Endometrial microvascular endothelial cells (primary cell): Measurements from ENCODE around the gene SUGCT. TPM values are rescaled to one million over a fixed set of nuclear protein-coding genes. Genes with fewer than 3 reads are reported as not detected.

Experiments
- in situ Hi-C: cut with HindIII; loops from 2 replicates; pipeline ENCODE4 v1.10.0; 2017; ENCODE audit warnings: low sequenced_read_pairs, low pct_unique_long_range_greater_than_20kb; ENCODE audit errors: inconsistent ontology term
- total RNA-seq: library from RNA; depleted of rRNA; stranded (reverse); fragments of >200 nt; gene quantifications from one replicate; pipeline ENCODE4 v1.2.3, GENCODE V29; 2015; ENCODE audit errors: inconsistent ontology term

Gene SUGCT
- total RNA-seq, 1 donor from 2014 or later, result 0.37 TPM

- in situ Hi-C loops, result no loop called here
Observed at GRCh38 chr7:40873248-40873647, 738.4 kb downstream of the SUGCT start.

- in situ Hi-C loops, result no loop called here
Observed at GRCh38 chr7:40874756-40875155, 740.0 kb downstream of the SUGCT start.

- in situ Hi-C loops, result no loop called here
Observed at GRCh38 chr7:40876601-40877000, 741.8 kb downstream of the SUGCT start.

GRCh38 chr7:40879941-40880543, 745.2 kb downstream of the SUGCT start:
- in situ Hi-C loops, result no loop called here

- in situ Hi-C loops, result no loop called here
Observed at GRCh38 chr7:40880581-40880980, 745.8 kb downstream of the SUGCT start.

GRCh38 chr7:40881405-40881926, 746.7 kb downstream of the SUGCT start:
- in situ Hi-C loops, result no loop called here

- in situ Hi-C loops, result no loop called here
Observed at GRCh38 chr7:40882071-40882658, 747.4 kb downstream of the SUGCT start.

GRCh38 chr7:40883826-40884225, 749.0 kb downstream of the SUGCT start:
- in situ Hi-C loops, result no loop called here

GRCh38 chr7:40884241-40884640, 749.4 kb downstream of the SUGCT start:
- in situ Hi-C loops, result no loop called here

GRCh38 chr7:40885503-40885902, 750.7 kb downstream of the SUGCT start:
- in situ Hi-C loops, result no loop called here

- in situ Hi-C loops, result no loop called here
Observed at GRCh38 chr7:40887099-40887498, 752.3 kb downstream of the SUGCT start.

- in situ Hi-C loops, result no loop called here
Observed at GRCh38 chr7:40888499-40888898, 753.7 kb downstream of the SUGCT start.

- in situ Hi-C loops, result no loop called here
Observed at GRCh38 chr7:40889099-40889498, 754.3 kb downstream of the SUGCT start.

- in situ Hi-C loops, result no loop called here
Observed at GRCh38 chr7:40889539-40889938, 754.7 kb downstream of the SUGCT start.

GRCh38 chr7:40890088-40890692, 755.4 kb downstream of the SUGCT start:
- in situ Hi-C loops, result no loop called here

GRCh38 chr7:40891232-40891631, 756.4 kb downstream of the SUGCT start:
- in situ Hi-C loops, result no loop called here

GRCh38 chr7:40899151-40899550, 764.3 kb downstream of the SUGCT start:
- in situ Hi-C loops, result no loop called here

GRCh38 chr7:40899636-40900507, 765.1 kb downstream of the SUGCT start:
- in situ Hi-C loops, result no loop called here

- in situ Hi-C loops, result no loop called here
Observed at GRCh38 chr7:40903872-40904271, 769.1 kb downstream of the SUGCT start.
